ENCODE results near the gene MCTP1.

DNA sequence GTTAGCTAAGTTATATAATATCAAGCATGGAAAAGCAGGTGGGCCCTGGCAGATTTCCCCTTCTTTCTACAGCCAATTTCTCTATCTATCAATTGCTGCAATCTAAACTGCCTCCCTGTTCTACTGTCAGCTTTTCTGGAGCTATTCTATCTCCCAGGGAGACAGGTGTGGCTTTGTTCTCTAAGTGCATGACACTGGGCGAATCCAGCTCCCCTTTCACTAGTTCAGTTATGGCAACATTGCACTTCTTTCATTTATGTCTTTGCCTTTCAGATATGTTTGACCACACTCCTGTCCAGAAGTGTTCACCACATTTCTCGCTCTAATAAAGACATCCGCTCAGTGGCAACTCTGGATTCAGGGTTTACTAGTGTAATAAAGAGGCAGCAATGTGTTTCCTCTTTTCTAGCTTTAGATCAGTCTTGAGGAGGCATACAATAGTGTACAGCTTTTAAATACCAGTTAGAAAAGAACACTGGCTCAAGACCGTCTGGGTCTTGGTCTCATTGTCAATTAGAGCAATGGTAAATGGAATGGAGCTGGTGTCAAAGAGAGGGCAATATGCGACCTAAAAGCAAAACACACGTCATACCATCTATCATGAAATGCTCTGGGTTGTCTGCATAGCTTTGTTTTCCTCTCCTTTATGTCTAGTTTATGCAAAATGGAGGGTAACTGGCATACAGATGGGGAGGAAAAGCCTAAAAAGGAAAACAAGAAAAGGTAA, 469.4 kb downstream of the MCTP1 start:
- TF ChIP-seq, protein P1, sequence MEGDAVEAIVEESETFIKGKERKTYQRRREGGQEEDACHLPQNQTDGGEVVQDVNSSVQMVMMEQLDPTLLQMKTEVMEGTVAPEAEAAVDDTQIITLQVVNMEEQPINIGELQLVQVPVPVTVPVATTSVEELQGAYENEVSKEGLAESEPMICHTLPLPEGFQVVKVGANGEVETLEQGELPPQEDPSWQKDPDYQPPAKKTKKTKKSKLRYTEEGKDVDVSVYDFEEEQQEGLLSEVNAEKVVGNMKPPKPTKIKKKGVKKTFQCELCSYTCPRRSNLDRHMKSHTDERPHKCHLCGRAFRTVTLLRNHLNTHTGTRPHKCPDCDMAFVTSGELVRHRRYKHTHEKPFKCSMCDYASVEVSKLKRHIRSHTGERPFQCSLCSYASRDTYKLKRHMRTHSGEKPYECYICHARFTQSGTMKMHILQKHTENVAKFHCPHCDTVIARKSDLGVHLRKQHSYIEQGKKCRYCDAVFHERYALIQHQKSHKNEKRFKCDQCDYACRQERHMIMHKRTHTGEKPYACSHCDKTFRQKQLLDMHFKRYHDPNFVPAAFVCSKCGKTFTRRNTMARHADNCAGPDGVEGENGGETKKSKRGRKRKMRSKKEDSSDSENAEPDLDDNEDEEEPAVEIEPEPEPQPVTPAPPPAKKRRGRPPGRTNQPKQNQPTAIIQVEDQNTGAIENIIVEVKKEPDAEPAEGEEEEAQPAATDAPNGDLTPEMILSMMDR (IDR thresholded peaks at IDR 0.05; ENCODE audit: low read depth, low read length, poor library complexity, severe bottlenecking) = no peak
- TF ChIP-seq EZH2phosphoT487 (IDR thresholded peaks at IDR 0.05; ENCODE audit: borderline replicate concordance, low read length) = no peak
